PC-3 (cell line): Measurements from ENCODE around the gene TSC22D2.

Experiments
- EZH2 ChIP-seq: fragments of 300-600 bp; sonication (generic); IDR thresholded peaks from one replicate; pipeline ENCODE4 v1.6.1; 2017; ENCODE audit warnings: antibody characterized with exemption, mild to moderate bottlenecking, low read length; ENCODE audit not compliant: unreplicated experiment
- EZH2phosphoT487 ChIP-seq: fragments of 300-600 bp; sonication (generic); IDR thresholded peaks from 2 replicates; pipeline ENCODE4 v1.6.1; 2018; ENCODE audit warnings: mild to moderate bottlenecking, antibody characterized with exemption, low read length, borderline replicate concordance
- TF ChIP-seq, protein P1 (sequence below): fragments of 300-600 bp; sonication (generic); conservative IDR thresholded peaks from 2 replicates; pipeline ENCODE4 v1.5.1; 2017; ENCODE audit warnings: antibody characterized with exemption, low read depth, mild to moderate bottlenecking, low read length

- TF ChIP-seq EZH2phosphoT487, result no peak
- TF ChIP-seq, protein P1, sequence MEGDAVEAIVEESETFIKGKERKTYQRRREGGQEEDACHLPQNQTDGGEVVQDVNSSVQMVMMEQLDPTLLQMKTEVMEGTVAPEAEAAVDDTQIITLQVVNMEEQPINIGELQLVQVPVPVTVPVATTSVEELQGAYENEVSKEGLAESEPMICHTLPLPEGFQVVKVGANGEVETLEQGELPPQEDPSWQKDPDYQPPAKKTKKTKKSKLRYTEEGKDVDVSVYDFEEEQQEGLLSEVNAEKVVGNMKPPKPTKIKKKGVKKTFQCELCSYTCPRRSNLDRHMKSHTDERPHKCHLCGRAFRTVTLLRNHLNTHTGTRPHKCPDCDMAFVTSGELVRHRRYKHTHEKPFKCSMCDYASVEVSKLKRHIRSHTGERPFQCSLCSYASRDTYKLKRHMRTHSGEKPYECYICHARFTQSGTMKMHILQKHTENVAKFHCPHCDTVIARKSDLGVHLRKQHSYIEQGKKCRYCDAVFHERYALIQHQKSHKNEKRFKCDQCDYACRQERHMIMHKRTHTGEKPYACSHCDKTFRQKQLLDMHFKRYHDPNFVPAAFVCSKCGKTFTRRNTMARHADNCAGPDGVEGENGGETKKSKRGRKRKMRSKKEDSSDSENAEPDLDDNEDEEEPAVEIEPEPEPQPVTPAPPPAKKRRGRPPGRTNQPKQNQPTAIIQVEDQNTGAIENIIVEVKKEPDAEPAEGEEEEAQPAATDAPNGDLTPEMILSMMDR, result no peak
- no peak for TF ChIP-seq EZH2
These were observed 25.2 kb downstream of the TSC22D2 start for GRCh38 chr3:150433347-150433746.
